IMR-90 (cell line): ENCODE measurements around the gene SIGLEC6.

ENCODE experiments used
- CTCF ChIP-seq: conservative IDR thresholded peaks from 2 replicates; pipeline ENCODE4 v1.5.1; 2012; ENCODE audit warnings: mild to moderate bottlenecking, low read depth, low read length, improper control_type of control experiment
- MAZ ChIP-seq: IDR thresholded peaks from 2 replicates; pipeline ENCODE4 v1.6.1; 2012; ENCODE audit warnings: low read depth, mild to moderate bottlenecking, low read length, improper control_type of control experiment, moderate library complexity, borderline replicate concordance
- MXI1 ChIP-seq: IDR thresholded peaks from 2 replicates; pipeline ENCODE4 v1.6.1; 2012; ENCODE audit warnings: low read depth, mild to moderate bottlenecking, low read length, moderate library complexity, borderline replicate concordance
- POLR2A ChIP-seq: IDR thresholded peaks from 2 replicates; pipeline ENCODE4 v1.6.1; 2012; ENCODE audit warnings: mild to moderate bottlenecking, low read depth, low read length

- no peak for TF ChIP-seq CTCF
- TF ChIP-seq POLR2A: no peak
- no peak for TF ChIP-seq MXI1
- TF ChIP-seq MAZ: no peak
Observed at GRCh38 chr19:51488491-51488890, 43.0 kb downstream of the SIGLEC6 start.
